ENCODE data around the gene RBPMS2.
"Not testable (repeated sequence)": the region's sequence is repeated elsewhere in the genome, so short reads cannot be mapped to it uniquely, and the experiment has no call there.

RBPMS2 gene

DNA sequence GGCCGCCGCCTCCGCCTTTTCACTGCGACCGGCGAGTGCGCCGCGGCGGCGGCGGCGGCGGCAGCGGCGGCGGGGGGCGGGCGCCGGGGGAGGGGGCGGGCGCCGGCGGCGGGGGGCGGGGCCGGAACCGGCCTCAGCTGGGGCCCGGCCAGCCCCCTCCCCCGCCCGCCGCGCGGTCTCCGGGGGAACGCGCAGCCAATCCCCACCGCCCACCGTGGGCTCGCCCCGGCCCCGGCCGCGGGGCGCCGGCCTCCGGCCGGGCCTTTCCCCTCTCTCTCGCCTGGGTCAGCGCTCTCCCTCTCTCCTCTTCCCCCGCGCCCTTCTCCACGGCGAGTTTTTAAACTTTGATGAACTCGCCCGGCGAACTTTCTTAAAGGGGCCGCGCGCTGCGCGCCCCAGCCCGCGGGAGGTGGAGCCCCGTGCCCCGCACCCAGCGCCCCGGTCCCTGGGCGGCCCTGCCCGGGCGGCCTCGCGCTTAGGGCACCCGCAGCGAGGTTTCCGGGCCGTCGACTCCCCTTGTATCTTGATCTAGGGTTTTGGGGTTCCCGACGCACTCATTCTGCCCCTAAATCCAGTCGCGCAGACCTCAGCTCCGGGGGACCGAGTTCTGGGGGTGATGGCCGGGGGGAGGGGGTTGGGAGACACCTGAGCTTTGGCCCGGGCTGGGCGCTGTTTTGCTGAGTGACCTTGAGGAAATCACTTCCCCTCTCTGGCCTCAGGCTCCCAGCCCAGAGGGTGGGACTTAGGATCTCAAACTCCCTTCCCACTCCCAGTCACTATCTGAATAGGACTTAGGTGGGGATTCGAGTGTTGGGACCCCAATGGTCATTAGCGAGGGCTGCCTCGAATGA is at the start of gene RBPMS2:
TSS of gene RBPMS2 (minus strand) at position 39 of the 851 bp plus-strand sequence. CDS start 270 bp downstream, outside the sequence.
- DNase-seq (ENCODE audit: low spot score), result no peak

DNA sequence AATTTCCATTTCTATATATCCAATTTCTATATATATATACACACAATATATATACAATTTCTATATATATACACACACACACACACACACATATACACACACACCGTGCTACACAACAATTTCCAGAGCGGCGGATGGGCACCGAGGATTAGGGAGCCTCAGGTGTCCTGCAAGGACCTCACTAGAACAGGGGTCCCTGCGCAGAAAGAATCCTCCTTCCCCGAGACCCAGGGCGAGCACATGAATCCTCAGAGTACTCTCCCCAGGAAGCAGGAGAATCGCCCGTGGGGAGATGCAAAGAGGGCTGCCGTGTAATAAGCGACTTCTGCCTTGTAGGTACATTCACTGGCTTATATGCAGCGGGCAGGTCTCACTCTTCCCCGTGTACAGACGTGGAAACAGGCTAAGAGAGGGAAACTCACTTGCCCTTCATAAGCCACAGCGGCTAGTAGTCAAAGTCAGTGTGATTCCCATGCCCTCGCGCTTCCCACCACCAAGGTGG is 49.6 kb upstream of the RBPMS2 start:
- DNase-seq (ENCODE audit: low spot score), result no peak

DNA sequence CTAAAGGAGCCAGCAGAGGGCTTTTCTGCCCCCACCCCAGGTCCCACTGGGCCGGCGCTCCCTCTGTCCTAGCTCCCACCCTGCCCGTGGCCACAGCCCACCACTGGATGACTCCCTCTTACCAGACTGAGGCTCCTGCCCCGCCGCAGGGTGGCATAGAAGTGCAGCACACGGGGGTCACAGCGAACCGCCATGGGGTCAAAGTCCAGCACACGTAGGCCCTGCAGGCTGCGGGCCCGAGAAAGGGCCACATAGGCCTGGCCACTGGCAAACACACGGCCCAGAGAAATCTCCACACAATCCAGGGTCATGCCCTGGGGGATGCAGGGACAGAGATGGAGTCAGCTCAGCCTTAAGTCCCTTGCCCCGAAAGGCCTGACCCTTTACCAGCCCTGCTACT is 41.1 kb upstream of the RBPMS2 start:
- DNase-seq (ENCODE audit: low spot score), result no peak

DNA sequence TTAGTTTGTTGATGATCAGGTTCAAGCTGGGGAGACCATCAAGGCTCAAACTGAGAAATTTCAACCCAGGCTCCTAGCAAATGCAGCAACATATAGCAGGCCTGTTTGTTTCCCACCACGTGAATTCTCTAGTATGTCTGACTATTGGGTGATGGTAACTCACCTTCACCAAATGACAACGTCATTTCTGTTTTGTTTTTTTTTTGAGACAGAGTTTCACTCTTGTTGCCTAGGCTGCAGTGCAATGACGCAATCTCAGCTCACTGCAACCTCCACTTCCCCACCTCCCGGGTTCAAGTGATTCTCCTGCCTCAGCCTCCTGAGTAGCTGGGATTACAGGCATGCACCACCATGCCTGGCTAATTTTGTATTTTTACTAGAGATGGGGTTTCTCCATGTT is 39.6 kb upstream of the RBPMS2 start:
- not testable (repeated sequence) for DNase-seq (ENCODE audit: low spot score)

DNA sequence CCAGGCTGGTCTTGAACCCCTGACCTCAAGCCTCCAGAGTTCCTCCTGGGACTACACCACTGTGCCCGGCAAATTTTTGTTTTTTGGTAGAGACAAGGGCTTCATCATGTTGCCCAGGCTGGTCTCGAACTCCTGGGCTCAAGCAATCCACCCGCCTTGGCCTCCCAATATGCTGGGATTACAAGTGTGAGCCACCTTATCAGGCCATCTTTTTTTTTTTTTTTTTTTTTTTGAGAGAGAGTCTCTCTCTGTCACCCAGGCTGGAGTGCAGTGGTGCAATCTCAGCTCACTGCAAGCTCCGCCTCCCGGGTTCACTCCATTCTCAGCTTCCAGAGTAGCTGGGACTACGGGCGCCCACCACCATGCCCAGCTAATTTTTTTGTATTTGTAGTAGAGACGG is 38.9 kb upstream of the RBPMS2 start:
- DNase-seq (ENCODE audit: low spot score), result not testable (repeated sequence)

DNA sequence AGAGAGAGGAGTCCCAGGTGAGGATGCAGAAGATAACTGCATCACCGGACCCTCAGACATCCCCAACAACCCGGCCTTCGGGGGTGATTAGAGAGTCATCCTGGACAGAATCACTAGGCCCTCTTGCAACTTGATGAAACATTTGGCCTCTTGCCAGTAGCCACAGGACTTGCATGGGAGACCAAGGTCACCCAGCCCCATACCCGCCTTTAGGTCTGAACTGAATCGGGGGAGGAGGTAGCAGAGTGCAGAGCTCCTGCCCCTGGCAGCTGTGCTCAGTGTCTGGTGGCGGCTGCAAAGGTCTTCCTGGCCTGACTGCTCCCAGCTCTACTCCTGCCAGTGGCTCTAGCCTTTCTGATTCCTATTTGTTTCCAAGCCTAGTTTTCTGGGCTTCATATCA is 37.7 kb upstream of the RBPMS2 start:
- no peak for DNase-seq (ENCODE audit: low spot score)

DNA sequence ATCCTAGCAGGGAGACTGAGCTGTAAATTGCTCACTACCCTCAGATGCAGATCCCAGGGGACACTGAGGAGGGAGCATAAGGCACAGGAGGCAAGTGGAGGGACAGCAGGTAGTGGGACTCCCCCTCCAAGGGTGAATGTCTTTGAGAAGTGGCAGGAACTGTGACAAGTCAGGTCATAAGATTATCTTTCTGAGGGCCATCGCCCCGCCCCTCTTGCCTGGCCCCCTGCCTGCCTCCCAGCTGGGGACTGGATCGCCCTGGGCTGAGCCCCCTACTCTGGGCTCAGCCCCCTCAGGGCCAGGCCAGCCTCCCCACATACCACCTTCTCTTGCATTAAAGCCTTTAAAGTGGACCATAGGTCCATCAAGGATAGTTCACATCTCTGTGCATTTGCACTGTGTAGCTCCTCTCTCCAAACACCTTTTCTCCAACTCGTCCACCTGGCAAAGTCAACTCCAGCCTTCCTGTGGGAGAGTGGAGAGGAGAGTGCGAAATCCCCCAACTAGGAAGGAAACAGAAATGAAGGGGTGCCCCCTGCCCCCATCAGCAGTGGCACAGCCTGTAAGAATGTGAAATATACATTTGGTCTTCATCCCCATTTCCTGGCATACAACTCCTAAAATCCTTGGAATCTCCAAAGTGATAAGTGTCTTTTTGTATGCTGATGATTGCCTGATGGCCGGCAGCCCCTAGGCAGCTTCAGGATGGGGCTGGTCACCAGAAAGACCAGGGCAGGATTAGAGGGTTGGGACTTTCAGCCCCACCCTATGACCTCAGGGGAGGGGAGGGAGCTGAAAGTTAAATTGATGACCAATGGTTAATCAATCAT is 35.3 kb upstream of the RBPMS2 start:
- DNase-seq (ENCODE audit: low spot score), result no peak

DNA sequence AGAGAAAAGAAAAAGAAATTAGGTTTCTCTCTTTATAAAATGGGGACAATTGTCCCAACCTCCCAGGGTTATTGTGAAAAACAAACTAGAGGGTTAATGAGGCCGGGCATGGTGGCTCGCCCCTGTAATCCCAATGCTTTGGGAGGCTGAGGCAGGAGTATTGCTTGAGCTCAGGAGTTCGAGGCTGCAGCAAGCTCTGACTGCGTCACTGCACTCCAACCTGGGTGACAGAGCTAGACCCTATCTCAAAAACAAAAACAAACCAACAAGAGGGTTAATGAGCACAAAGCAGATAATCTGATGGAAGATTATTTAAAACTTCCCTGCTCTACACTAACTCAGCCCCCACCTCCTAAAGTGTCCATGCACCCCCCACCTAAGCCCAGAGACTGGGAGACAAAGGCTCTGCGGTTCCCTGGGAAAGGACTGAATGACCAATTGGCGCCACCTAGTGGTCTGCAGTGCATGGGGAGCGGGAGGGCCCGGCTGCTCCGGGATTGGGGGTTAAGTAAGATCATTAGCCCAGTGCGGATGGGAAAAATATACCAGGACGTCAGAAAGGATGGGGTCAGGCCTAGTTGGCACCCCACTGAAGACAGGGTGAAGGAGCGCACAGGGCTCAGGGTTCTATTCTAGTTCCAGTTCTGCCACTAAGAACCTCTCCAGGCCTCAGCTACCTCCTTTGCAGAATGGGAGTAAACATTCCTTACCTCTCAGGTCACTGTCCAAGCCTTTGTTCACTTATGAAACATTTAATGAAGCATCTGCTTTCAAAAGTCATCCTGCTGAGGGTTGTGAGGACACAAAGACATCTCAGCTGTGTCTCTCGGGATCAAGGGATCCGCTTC is 34.5 kb upstream of the RBPMS2 start:
- DNase-seq (ENCODE audit: low spot score), result peak; percentile 67

DNA sequence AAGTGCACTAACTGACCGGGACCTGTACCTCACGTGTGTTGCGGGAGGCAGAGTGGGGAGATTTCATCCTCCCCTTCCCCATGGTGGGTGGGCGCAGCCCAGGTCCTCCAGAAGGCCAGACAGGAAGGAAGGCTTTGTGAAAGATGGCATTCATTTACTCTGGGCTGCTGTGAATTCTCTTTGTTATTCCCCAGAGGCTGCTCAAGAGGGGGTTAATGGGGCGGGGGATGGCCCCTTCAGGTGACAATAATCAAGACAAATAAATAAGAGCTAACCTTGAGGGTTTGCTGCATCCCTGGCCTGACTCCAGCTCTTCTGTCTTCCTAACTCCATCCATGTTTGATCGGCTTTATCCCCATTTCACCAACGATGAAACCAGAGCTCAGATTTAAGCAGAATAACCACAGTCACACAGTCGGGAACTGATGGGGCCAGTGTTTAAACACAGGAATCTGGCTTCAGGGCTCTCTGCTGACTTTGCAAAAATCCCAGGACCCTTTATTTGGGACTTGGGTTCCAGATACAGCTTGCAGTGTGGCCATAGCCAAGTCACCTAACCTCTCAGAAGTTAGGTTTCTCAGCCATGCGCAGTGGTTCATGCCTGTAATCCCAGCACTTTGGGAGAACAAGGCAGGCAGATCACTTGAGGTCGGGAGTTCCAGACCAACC is 33.5 kb upstream of the RBPMS2 start:
- DNase-seq (ENCODE audit: low spot score), result no peak

DNA sequence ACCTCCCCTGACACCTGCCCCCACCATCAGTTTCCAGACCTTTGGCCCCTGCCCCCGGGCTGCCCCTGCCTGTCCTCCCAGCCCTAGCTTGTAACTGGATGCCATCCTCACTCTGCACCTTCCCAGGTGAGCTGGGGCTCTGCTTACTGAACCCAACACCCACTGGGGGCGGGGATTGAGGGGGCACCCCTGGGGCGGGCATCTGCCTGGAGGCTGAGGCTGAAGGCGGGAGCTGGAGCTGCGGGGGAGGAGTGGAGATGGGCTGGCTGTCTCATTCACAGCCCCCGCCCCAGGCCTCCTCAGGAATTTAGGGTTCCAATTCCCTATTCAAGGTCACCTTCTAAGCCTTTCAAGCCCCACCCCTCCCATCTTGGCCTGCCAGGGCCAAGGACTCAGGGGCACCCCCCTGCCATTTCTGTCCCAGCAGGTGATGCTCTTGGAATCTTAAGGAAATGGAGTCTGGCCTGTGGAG is 32.4 kb upstream of the RBPMS2 start:
- DNase-seq (ENCODE audit: low spot score), result no peak

DNA sequence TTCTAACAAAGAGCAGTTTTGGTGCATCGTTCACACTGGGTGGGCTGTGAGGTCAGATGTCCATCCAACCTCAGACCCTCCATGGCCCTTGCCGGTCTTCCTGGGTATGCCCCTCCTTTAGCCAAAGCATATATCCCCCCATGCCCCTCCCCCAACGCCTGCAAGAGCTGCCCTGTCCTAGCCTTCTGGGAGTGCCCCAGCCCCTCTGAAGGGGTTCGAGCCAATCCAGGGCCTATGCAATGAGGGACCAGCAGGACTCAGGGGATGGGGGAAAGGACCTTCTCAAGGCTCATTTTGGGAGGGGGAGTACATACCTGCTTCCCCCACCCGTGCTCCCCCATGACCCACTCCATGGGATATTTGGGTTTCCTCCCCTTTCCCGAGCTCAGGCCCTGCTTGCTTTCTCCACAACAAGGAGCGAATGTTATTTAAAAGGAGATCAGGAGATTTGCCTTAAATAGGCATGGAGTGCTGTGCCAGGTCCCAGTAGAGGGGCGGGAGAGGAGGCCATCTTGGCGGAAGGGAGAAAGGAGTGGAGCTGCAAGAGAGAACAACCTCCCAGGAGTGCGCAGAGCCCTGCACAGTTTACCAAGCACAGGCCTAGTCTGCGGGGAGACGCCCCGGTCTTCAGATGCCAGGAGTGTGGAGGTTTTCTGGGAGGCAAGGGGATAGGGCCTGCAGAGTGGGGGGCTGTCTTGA is 31.8 kb upstream of the RBPMS2 start:
- no peak for DNase-seq (ENCODE audit: low spot score)

DNA sequence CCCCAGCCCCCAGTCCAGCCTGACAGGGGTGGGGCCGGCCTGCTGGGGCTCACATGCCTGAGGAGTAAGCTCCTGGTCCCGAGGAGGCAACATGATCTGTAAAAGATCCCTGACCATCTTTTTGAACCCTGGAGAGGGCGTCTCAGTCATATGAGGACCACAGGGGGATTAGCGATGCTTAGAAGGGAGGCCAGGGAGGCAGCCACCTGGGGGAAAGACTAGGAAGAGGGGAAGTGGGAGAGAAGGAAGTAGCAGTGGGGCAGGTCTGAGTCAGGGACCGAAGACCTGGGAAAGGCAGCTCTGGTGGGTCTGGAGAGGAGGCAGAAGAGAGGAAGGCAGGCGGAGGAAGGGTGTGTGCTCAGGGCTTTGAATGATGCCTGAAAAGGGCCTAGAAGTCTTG is 31.1 kb upstream of the RBPMS2 start:
- no peak for DNase-seq (ENCODE audit: low spot score)

DNA sequence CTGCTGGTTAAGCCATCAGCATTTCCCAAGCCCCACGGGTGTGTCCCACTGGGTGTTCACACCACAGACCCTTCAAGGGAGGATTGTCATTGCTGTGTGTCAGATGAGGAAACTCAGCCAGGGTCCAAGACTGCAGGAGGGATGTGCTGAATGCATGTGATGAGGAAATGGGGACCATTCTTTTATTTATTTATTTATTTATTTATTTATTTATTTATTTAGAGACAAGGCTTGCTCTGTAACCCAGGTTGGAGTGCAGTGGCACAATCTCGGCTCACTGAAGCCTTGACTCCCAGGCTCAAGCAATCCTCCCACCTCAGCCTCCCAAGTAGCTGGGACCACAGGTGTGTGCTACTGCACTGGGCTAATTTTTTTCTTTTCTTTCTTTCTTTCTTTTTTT is 29.2 kb upstream of the RBPMS2 start:
- DNase-seq (ENCODE audit: low spot score), result no peak

DNA sequence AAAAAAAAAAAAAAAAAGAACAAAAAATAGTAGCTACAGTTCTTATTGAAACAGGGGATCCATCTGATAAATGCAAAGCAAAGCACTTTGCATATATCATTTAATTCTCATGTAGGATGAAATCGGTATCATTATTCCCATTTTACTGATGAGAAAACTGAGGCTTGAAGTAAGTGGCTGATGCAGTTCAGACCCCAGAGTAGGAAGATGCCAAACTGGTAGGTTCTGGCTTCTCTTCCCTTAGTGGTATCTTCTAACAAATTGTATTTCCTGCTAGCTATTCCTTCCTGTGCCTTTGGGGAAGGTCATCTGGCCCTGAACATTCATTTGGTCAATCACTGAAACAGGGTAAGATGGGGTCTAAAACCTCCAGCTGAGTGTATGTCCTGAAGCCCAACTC is 28.1 kb upstream of the RBPMS2 start:
- DNase-seq (ENCODE audit: low spot score), result no peak

DNA sequence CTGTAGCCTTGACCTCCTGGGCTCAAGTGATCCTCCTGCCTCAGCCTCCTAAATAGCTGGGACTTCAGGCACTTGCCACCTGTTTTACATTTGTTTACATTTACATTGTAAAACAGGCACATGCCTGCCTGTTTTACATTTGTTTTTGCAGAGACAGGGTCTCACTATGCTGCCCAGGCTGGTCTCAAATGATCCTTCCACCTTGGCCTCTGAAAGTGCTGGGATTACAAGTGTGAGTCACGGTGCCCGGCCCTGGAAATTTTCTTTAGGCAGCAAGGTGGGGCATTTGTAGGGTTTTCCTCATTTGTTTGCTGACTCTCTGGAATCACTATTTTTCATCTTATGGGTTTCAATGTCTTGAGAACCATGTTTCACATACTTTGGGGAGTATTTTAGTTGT is 25.1 kb upstream of the RBPMS2 start:
- DNase-seq (ENCODE audit: low spot score), result no peak

DNA sequence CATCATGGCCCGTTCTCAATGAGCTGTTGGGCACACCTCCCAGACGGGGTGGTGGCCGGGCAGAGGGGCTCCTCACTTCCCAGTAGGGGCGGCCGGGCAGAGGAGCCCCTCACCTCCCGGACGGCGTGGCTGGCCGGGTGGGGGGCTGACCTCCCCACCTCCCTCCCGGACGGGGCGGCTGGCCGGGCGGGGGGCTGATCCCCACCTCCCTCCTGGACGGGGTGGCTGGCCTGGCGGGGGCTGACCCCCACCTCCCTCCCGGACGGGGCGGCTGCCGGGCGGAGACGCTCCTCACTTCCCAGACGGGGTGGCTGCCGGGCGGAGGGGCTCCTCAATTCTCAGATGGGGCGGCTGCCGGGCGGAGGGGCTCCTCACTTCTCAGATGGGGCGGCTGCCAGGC is 23.5 kb upstream of the RBPMS2 start:
- not testable (repeated sequence) for DNase-seq (ENCODE audit: low spot score)

DNA sequence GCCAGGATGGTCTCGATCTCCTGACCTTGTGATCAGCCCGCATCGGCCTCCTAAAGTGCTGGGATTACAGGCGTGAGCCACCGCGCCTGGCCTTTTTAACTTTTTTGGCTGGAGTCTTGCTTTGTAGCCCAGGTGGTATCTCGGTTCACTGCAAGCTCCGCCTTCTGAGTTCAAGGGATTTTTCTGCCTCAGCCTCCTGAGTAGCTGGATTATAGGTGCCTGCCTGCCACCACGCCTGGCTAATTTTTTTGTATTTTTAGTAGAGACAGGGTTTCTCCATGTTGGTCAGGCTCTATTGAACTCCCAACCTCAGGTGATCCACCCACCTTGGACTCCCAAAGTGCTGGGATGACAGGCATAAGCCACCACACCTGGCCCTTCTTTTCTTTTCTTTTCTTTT is 20.5 kb upstream of the RBPMS2 start:
- DNase-seq (ENCODE audit: low spot score), result not testable (repeated sequence)

DNA sequence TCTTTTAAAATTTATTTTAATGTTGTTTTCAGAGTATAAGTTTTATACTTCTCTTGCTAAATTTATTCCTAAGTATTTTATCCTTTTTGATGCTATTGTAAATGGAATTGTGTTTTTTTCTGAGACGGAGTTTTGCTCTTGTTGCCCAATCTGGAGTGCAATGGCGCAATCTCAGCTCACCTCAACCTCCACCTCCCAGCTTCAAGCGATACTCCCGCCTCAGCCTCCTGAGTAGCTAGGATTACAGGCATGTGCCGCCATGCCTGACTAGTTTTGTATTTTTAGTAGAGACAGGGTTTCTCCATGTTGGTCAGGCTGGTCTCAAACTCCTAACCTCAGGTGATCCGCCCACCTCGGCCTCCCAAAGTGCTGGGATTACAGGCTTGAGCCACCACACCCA is 19.9 kb upstream of the RBPMS2 start:
- not testable (repeated sequence) for DNase-seq (ENCODE audit: low spot score)

DNA sequence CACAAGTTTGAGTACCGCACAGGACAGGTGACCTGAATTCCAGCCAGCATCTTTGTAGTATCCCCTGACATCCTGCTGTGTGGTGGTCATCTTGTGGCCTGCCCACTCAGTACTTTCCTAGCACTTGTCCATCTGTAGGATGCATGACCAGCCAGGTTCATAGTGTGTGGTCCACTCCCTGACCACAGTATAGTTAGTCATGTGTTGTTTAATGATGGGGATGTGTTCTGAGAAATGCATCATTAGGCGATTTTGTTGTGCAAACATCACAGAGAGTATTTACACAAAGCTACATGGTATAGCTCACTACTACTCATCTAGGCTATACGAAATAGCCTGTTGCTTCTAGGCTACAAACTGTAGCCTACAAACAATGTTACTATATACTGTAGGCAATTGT is 16.9 kb upstream of the RBPMS2 start:
- peak; percentile 22 for DNase-seq (ENCODE audit: low spot score)

DNA sequence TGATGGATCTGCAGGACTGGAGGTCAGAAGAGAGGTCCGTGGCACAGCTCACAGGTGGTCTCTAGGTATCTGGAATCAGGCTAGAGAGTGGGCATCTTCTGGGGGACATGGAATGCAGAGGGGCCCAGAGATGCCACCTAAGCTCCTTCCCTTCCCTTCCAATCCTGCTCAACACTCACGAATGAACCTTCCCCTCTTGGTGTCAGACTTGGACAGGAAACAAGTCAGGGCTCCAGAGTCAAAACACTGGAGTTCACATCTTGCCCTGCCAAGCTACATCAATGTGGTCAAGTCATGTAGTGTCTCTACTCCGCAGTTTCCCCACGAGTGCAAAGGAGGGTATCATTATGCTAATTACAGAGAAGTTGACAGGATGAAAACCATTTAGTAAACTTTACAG is 16.0 kb upstream of the RBPMS2 start:
- no peak for DNase-seq (ENCODE audit: low spot score)

DNA sequence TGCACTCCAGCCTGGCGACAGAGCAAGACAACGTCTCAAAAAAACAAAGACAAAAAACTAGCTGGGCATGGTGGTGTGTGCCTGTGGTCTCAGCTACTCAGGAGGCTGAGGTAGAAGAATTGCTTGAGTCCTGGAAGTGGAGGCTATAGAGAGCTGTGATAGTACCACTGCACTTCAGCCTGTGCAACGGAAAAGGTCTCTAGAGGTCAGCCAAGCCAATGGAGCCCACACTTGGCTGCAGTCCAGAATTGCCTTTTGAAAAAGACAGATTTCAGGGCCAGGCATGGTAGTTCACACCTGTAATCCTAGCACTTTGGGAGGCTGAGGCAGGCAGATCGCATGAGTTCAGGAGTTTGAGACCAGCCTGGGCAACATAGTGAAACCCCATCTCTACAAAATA is 8.4 kb upstream of the RBPMS2 start:
- DNase-seq (ENCODE audit: low spot score), result no peak
